Kidney (tissue), 14 donors: ENCODE measurements around the gene CTU1. TPM values are rescaled to one million over a fixed set of nuclear protein-coding genes. Genes with fewer than 3 reads are reported as not detected.
"Not testable (repeated sequence)": the region's sequence is repeated elsewhere in the genome, so short reads cannot be mapped to it uniquely, and the experiment has no call there.

Experiments used
- DNase-seq, 5 donors: peaks; one replicate each; pipeline ENCODE4 v3.0.0-alpha.2; 2013 to 2020
- FAIRE-seq: peaks from 2 replicates; lab custom pipeline; 2012; peaks lifted over from hg19 to GRCh38; lab: Jason Lieb, UNC
- H3K27ac ChIP-seq, 2 donors: one replicate each; pipeline ENCODE4 v1.7.0; 2013; ENCODE audit warnings: low read depth in 2 of 2, low read length in 2 of 2, inconsistent platforms in 1 of 2
- H3K27me3 ChIP-seq: one replicate; pipeline ENCODE4 v1.7.1; 2013; ENCODE audit warnings: low read length, inconsistent platforms; ENCODE audit not compliant: control insufficient read depth, insufficient read depth
- H3K36me3 ChIP-seq, 3 donors: one replicate each; pipeline versions ENCODE4 v1.7.0 to v1.7.1; 2013; ENCODE audit warnings: low read length in 3 of 3, control low read depth in 1 of 3, inconsistent platforms in 1 of 3; ENCODE audit not compliant: insufficient read depth in 3 of 3, control insufficient read depth in 2 of 3
- H3K4me1 ChIP-seq, 3 donors: one replicate each; pipeline versions ENCODE4 v1.7.0 to v1.7.1; 2013; ENCODE audit warnings: low read length in 3 of 3, inconsistent platforms in 1 of 3, low read depth in 1 of 3; ENCODE audit not compliant: control insufficient read depth in 2 of 3, insufficient read depth in 2 of 3
- H3K4me3 ChIP-seq, 3 donors: one replicate each; pipeline versions ENCODE4 v1.7.0 to v1.8.1; 2013; ENCODE audit warnings: low read length in 3 of 3, control low read depth in 1 of 3, inconsistent platforms in 1 of 3
- H3K9ac ChIP-seq, 3 donors: one replicate each; pipeline versions ENCODE4 v1.7.0 to v1.7.1; 2013; ENCODE audit warnings: low read length in 3 of 3, control low read depth in 1 of 3, inconsistent platforms in 1 of 3
- H3K9me3 ChIP-seq, 3 donors: one replicate each; pipeline versions ENCODE4 v1.7.0 to v1.7.1; 2013; ENCODE audit warnings: low read length in 3 of 3, control low read depth in 1 of 3, inconsistent platforms in 1 of 3; ENCODE audit not compliant: control insufficient read depth in 2 of 3, insufficient read depth in 1 of 3
- CTCF ChIP-seq: IDR thresholded peaks from 3 replicates; pipeline ENCODE4 v1.5.1; 2012; ENCODE audit warnings: mild to moderate bottlenecking, moderate library complexity, borderline replicate concordance; ENCODE audit not compliant: insufficient read depth; ENCODE audit errors: extremely low read depth
- intact Hi-C: fragments of 100-400 bp; cut with DNase I; formaldehyde crosslinking; loops from one replicate; pipeline ENCODE4 v1.11.1; 2022
- polyA plus RNA-seq: library from polyadenylated mRNA; stranded (reverse); fragments of 350-450 nt; fragmentation: Illumina TruSeq; extraction: RNeasy Lipid Tissue Mini Kit (QIAGEN cat#74804); gene quantifications from one replicate; pipeline ENCODE4 v1.2.3, GENCODE V29; 2014; ENCODE audit warnings: low read depth, low replicate concordance; ENCODE audit not compliant: insufficient read depth
- total RNA-seq: library from RNA; stranded (reverse); fragmentation: NEBNext Ultra II Directional; extraction: Animal tissue kit (Norgen Biotek cat#: 25700); gene quantifications from one replicate; pipeline ENCODE4 v1.2.1, GENCODE V29; 2021
- donor health status: control.
- donor health status: control.
- donor health status: control.
- donor health status: control.
- donor health status: control.
- donor health status: DM: yes; HTN: yes; CAD: no.
- donor health status: Normal renal cell carcinoma (clear cell type).

CTU1 gene
- total and polyA plus RNA-seq, 2 donors from 2014 or later, result 5.2 to 8.4 TPM

GRCh38 chr19:51145916-51146493 lies 37.8 kb upstream of the CTU1 start:
- intact Hi-C loops, result no loop called here
- TF ChIP-seq CTCF, result no peak
- Histone ChIP-seq H3K27ac (no peak overlapping the region), H3K9me3 (no peaks in the 10 kb centered on the region), H3K27me3 (no peaks in the 10 kb centered on the region), H3K36me3 (no peaks in the 10 kb centered on the region), H3K4me1 (no peaks in the 10 kb centered on the region), H3K4me3 (no peak overlapping the region), H3K9ac (no peak overlapping the region)
- DNase-seq (no peak), FAIRE-seq (no peak)

DNA sequence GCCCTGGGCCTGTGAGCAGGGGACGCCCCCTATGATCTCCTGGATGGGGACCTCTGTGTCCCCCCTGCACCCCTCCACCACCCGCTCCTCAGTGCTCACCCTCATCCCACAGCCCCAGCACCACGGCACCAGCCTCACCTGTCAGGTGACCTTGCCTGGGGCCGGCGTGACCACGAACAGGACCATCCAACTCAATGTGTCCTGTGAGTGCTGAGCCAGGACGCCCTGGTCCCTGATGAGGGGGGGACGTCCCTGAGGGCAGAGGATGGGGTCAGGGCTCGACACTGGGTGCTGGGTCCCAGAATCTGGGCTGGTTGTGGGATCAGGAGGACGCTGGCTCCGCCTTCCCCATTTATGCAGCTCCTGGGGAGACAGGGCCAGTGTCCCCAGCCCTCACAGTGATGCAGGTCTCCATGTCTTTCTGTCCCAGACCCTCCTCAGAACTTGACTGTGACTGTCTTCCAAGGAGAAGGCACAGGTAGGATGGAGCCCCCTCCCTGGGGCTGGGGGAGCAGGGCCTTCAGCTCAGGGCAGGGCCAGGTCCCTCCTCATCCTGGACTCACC lies 36.4 kb upstream of the CTU1 start:
- intact Hi-C loops, result no loop called here
- H3K9me3 ChIP-seq, result no peaks in the 10 kb centered on the region
- H3K4me3 ChIP-seq, result no peak overlapping the region
- no peak for FAIRE-seq
- H3K36me3 ChIP-seq, result no peaks in the 10 kb centered on the region
- H3K4me1 ChIP-seq, result no peaks in the 10 kb centered on the region
- TF ChIP-seq CTCF, result no peak
- DNase-seq, result no peak
- H3K27ac ChIP-seq, result no peak overlapping the region
- H3K9ac ChIP-seq, result no peak overlapping the region
- H3K27me3 ChIP-seq, result no peaks in the 10 kb centered on the region

DNA sequence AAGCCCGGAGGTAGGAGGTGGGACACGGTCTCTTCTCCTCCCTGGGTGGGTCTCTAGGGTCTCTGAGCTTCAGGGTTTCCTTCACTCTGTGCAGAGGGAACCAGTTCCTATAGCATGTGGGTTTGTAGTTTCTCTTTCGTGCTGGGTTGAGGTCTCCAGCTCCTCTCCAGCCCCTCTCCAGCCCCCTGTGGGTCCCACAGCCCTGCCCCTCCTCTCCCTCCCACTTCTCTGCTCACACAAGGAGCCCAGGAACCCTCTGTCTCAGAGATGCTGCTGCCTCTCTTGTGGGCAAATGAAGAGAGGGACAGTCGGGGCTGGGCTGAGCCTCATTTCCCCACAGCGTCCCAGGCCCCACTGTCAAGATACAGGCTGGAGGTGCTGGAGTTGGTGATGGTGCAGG lies 35.3 kb upstream of the CTU1 start:
- FAIRE-seq (no peak), DNase-seq (no peak)
- no peak overlapping the region for H3K27ac ChIP-seq
- no peaks in the 10 kb centered on the region for H3K4me1 ChIP-seq
- no peaks in the 10 kb centered on the region for H3K36me3 ChIP-seq
- H3K9ac ChIP-seq, result no peak overlapping the region
- H3K27me3 ChIP-seq, result no peaks in the 10 kb centered on the region
- intact Hi-C loops, result no loop called here
- H3K4me3 ChIP-seq, result no peak overlapping the region
- no peak for TF ChIP-seq CTCF
- H3K9me3 ChIP-seq, result no peaks in the 10 kb centered on the region

DNA sequence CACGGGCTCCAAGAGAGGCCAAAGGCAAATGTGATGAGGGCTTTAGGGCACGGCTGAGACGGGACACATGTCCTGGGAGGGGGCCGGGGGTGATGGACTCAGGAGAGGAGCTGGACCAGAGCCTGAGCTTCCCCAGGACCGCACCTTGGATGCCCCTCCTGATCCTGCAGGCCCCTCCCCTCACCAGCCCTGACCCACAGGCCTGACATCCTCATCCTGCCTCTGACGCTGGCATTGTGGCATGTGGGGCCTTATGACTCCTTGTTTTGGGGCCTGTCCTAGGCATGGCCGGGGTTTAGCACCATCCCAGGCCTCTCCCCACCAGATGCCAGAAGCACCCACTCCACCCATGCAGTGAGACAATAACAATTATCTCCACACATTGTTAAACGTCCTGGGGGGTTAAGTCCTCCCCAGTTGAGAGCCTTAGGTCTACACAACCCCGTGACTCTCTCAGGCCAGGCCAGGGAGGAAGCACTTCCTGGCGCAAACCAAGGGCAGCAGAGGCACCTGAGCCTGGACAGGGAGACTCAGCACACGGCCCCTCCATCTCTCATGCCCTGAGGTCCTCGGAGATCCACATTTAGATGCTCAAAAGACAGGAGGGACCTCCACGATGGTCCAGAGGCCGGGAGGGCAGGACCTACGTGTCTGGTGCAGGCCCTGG lies 34.7 kb upstream of the CTU1 start:
- H3K36me3 ChIP-seq, H3K9ac ChIP-seq, DNase-seq, H3K9me3 ChIP-seq, intact Hi-C loops, H3K27ac ChIP-seq, H3K27me3 ChIP-seq, FAIRE-seq, H3K4me3 ChIP-seq, H3K4me1 ChIP-seq: not testable (repeated sequence)
